Activated T-cell treated with anti-CD3 and anti-CD28 coated beads for 4 hours (primary cell): ENCODE data around the gene SRCAP.

Experiments
- DNase-seq: peaks from one replicate; pipeline ENCODE4 v3.0.0-alpha.2; 2020

The SRCAP gene

DNA sequence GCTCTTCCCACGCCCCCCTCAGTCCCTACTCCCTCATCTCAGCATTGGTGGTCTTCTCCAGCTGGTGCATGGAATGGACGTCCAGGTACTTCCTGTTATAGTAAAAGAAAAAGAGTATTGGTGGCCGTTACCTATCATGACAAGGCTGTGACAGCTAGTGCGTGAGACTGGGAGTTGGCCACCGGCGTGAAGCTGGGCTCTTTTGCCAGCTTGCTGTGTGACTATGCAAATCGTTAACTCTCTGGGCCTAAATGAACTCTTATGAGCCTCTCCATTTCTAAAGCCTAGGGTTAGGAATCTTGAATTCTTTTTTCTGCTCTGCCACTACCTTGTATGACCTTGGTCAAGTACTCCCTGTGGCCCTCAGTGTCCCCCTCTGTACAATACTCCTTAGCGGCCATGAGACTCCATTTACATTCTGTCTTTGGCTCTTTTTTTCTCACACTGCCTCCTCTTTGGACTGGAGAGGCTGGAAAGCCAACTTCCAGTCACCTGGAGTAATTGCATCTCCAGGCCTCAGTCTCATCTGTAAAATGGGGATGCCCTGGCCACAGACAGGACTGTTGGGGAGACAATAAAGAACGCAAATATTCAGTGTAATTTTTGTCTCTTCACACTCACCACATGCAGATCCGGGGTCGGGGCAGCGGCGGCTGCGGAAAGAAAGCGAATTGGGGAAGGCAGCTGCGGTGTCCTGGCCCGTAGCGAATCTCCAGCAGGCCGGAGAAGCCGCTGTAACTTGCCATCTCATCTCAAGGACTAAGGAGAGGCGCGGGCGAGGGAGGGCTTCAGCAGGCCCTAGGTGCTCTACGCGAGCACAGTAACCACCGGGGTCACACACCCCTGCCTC lies 61.8 kb downstream of the SRCAP start:
- DNase-seq: no peak

DNA sequence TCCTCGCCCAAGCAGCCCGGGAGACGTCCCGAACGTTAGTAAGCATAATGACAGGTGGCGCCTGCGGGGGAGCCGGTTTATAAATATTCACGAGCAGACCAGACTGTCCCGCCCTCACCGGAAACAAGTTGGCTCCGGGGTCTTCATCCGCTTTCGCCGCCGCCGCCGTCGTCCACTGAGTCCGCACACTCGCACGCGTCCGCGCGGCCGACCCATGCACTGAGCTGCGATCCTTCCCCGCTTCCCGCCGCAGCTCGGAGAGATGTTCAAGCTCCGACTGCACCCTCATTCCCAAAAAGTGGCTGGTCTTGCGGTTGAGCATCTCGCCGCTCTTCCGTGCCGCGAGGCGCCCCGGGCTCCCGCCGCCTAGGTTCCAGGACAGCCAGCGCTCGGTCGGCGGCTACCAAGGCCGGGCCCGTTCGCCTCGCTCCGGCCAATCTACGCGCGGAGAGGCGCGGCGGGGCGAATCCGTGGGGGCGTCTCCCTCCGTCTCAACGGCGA lies 62.5 kb downstream of the SRCAP start:
- peak; percentile 31 for DNase-seq

DNA sequence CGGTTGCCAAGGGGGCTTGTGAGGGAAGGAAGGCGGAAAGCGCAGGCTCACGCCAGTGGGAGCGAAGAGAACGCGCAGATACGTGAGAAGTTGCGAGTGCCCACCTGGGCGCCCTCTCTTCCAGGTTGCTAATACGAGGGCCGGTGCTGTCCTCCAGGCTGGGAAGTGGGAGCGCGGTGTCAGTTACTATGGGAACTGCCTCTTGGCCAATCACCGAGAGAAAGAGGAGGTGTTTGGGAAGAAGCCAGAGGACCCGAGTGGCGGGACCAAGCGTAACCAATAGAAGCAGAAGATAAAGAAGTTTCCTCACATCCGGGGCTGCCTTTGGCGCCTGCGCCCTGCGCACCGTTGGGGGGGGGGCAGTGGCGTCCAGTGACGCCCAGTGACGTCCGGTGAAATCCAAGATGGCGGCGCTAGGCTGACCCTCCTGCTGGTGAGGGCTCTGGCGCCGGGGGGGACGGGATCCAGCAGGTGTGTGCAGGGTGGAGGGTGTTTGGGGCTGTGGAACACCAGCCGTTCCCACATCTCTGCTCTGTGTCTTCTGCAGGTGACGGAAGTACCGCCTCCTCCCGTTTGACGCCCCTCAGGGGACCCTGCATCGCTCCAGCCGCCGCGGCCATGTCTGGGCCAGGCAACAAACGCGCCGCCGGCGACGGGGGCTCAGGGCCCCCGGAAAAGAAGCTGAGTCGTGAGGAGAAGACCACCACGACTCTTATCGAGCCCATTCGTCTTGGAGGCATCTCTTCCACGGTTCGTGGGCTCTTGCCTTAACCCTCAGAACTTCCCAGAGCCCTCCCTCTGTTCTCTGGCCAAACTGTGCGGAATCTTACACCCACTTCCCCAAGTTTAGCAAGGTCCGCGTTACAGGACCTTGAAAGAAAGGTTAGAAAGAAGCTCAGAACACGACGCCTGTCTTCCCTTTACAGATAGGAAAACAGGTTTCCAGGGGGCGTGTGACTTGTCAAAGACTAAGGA lies 63.2 kb downstream of the SRCAP start, which contains the start of the genes CFAP119 and RNF40:
Gene CFAP119 (minus strand): TSS at position 135 of the 975 bp plus-strand sequence. CDS start 314 bp downstream, outside the sequence.
Gene RNF40 (plus strand): TSS at position 395 of the 975 bp plus-strand sequence. CDS start 224 bp downstream, at position 619.
- DNase-seq: peak; percentile 76

DNA sequence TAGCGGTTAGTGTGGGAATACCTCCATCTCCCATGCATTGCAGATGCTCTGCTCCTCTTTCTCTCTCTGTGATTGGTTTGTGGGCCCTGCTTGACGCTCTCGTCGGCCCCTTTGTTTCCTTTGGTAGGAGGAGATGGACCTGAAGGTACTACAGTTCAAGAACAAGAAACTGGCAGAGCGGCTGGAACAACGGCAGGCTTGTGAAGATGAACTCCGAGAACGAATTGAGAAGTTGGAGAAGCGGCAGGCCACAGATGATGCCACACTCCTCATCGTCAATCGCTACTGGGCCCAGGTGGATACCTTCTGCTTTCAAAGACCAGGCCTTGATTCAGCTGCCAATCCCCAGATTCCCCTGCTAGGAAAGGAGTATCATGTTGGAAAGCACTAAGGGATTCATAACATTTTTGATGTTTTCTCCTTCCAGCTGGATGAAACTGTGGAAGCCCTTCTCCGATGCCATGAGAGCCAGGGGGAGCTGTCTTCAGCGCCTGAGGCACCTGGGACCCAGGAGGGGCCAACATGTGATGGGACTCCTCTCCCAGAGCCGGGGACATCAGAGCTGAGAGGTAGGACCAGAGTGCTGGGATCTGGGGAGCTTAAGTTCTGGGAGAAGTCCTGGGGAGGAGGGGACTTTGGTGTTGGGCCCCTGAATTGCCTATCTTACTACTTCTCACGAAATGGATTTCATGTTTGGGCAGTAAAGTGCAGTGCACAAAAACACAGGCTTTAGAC lies 64.2 kb downstream of the SRCAP start:
- DNase-seq: no peak

DNA sequence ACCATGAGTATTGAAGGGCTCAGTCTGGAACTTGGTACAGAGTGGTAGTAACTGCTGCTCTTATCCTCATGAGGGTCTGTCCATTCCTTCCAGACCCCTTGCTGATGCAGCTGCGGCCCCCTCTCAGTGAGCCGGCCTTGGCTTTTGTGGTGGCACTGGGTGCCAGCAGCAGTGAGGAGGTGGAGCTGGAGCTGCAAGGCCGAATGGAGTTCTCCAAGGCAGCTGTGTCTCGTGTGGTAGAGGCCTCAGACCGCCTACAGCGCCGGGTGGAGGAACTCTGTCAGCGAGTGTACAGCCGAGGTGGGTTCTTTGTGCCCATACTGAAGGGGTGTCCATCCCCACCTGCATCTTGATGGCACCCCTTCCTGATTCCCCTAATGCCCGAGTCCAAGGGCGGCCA lies 65.1 kb downstream of the SRCAP start:
- DNase-seq: no peak

DNA sequence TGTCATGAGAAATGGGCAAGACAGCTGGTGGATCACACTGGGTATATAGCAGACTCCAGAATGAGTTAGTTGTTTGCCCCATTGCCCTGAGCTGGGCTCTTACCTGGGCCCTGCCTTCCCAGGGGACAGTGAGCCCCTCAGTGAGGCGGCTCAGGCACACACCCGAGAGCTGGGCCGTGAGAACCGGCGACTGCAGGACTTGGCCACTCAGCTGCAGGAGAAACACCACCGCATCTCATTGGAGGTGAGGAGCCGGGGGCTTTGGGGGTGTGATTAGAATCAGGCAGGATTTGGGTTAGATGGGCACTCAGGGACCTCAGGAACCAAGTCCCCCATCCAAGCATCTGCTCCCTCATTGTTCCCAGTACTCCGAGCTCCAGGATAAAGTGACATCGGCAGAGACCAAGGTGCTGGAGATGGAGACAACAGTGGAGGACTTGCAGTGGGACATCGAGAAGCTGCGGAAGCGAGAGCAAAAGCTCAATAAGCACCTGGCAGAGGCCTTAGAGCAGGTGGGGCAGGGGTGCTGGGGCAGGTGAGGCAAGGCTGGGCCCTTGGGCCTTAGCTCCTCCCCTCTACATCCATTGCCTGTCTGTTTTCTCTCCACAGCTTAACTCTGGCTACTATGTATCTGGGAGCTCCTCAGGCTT lies 66.0 kb downstream of the SRCAP start:
- DNase-seq: no peak

DNA sequence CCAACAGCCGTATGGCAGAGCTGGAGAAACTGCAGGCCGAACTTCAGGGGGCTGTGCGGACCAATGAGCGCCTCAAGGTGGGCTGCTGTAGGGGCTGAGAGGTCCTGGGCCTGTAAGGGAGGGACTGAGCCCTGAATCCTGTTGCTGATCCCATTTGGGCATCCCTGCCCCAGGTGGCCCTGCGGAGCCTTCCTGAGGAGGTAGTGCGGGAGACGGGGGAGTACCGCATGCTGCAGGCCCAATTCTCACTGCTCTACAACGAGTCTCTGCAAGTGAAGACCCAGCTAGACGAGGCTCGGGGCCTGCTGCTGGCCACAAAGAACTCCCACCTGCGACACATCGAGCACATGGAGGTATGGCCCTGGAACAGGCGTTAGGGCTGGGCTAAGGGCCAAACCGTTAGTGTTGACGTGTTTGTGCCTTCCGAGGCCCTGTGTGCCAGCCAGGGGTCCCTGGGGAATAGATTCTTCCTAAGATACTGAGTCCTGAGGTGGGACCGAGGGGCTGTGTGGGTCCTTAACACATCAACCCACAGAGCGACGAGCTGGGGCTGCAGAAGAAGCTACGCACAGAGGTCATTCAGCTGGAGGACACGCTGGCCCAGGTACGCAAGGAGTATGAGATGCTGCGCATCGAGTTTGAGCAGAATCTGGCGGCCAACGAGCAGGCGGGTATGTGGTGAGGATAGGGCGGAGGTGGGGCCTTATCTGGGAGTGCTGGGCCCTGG lies 67.4 kb downstream of the SRCAP start:
- no peak for DNase-seq

DNA sequence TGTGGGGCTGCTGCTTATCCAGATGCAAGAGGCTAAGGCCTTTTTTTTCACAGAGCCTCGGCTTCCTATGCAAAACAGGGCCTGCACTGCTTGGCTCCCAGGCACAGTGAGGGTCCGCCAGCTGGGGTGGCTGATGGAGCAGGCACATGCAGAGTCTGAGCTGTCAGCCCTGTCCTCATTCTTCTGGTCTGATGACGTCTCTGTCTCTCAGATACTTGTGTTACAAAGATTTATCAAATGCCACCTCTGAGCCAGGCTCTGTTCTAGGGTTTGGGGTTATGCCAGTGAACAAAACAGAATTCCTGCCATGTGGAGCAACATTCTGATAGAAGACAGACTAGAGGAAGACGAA lies 67.9 kb downstream of the SRCAP start:
- no peak for DNase-seq

DNA sequence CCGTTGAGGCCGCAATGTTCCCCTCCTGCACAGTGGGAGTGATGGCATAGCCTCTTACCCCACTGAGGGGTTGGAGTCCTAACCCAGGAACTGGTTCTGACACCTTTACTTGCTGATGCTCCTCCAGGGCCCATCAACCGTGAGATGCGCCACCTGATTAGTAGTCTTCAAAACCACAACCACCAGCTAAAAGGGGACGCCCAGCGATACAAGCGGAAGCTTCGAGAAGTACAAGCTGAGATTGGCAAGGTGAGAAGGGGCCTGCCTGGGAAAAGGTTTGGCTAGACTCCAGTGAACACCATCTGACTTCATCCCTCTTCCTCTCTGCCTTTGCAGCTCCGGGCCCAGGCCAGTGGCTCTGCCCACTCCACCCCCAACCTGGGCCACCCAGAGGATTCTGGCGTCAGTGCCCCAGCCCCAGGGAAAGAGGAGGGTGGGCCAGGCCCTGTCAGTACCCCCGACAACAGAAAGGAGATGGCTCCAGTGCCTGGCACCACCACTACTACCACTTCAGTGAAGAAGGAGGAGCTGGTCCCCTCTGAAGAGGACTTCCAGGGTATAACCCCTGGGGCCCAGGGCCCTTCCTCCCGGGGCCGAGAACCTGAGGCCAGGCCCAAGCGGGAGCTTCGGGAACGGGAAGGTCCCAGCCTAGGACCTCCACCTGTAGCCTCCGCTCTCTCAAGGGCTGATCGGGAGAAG lies 68.9 kb downstream of the SRCAP start:
- DNase-seq: no peak

DNA sequence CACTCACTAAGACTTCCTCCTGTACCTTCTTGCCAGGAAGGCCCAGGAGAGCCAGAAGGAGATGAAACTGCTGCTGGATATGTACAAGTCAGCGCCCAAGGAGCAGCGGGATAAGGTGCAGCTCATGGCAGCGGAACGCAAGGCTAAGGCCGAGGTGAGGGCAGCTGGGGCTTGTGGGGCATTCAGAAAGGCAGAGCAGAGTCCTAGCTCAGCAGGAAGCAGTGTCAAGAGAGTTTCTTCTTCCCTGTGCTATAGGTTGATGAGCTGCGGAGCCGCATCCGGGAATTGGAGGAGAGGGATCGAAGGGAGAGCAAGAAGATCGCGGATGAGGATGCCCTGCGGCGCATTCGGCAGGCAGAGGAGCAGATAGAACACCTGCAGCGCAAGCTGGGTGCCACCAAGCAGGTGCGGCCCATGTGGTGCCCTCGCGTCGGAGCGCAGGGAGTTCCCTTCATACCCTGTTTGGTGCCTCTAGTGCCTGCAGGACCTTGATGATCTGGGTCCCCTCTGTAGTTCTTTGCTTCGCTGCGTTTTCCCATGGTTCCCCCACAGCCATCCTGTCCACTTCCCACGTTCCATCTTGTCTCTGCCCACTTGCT lies 69.7 kb downstream of the SRCAP start:
- DNase-seq: no peak

DNA sequence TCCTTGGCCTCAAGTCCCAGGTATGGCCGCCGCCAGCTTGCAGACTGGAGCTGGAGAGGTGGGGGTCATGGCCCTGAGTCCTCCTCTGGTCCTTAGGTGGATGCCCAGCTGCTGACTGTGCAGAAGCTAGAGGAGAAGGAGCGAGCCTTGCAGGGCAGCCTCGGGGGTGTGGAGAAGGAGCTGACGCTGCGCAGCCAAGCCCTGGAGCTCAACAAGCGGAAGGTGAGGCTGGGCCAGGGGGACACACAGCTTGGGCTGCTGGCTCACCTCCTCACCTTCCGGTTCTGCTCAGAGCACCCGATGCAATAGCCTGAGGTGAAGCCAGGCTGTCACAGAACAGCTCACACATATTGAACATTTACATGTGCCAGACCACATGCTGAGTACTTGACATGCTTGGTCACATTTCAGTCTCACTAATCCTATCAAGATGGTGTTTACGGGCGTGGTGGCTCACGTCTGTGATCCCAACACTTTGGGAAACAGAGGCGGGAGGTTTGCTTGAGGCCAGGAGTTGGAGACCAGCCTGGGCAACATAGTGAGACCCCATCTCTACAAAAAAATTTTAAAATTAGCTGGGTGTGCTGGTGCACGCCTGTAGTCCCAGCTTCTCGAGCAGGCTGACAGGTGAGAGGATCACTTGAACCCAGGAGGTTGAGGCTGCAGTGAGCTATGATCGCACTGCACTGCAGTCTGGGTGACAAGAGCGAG lies 70.6 kb downstream of the SRCAP start:
- no peak for DNase-seq

DNA sequence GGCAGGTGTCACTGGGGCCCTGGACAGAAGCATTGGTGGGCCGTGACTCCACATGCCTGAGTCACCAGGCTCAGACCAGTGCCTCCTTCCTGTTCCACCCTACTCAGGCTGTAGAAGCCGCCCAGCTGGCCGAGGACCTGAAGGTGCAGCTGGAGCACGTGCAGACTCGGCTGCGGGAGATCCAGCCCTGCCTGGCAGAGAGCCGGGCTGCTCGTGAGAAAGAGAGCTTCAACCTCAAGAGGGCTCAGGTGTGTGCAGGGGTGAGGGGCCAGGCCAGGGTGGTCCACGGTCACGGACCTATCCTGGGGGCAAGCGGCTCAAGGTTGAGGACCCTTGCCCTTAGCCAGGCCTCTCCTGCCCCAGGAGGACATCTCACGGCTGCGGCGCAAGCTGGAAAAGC lies 72.8 kb downstream of the SRCAP start:
- DNase-seq: no peak

DNA sequence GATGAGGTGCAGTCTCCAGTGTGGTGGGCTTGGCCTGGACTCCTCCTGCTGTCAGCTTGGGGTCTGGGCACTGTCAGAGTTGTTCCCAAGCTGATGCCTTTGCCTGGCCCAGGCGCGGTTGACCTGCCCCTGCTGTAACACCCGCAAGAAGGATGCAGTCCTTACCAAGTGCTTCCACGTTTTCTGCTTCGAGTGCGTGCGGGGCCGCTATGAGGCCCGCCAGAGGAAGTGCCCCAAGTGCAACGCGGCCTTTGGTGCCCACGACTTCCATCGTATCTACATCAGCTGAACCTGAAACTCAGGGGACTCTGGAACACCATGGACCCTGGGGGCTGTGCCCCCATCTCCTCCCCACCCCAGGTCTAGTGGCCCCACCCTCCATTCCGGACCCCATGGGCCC lies 74.9 kb downstream of the SRCAP start:
- DNase-seq: no peak

DNA sequence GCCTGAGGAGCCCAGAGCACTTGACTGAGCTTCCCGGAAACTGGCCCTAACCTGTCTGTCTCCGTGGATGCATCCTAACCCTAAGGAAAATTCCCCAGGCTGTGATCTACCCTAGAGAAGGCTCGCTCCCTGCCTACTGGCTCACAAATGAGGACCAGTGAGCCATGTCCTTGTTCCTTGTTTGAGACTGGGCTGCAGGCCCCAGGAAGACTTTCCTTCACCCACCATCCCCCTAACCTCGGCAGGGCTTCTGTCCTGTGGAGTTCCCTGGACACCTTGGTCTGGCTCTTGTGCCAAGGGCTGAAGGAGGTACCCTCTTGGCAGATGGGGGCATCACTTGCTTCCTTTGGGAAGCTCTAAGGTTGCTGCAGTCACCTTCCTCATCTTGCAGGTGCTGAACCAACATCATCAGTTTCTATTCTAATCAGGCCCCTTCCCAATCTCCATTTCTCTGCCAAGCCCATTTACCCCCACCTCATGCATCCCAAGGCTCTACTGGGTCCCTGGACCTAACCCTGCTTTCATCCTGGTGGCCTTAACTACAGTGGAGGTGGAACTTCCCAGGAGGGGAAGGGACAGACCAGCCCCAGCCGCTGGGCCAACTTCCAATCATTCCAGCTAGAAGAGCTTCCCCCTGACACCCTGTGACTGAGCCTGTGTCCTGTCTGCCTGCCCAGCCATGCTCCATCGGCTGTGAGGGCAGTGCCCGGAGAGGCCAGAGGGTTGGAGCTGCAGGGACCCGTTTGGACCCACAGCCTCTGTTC lies 75.6 kb downstream of the SRCAP start:
- no peak for DNase-seq

DNA sequence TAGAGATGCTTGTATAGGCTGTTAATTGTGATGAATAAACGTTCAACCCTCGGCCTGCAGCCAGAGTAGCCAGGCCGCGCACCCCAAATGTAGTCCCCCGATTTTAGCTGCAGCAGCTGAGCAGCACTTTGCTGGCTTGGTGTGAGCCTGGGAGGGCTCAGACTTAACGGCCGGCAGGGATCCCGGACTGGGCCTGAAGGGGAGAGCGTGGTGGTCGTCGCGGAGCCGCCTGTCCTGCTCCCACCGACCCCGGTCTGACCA lies 76.1 kb downstream of the SRCAP start:
- no peak for DNase-seq

DNA sequence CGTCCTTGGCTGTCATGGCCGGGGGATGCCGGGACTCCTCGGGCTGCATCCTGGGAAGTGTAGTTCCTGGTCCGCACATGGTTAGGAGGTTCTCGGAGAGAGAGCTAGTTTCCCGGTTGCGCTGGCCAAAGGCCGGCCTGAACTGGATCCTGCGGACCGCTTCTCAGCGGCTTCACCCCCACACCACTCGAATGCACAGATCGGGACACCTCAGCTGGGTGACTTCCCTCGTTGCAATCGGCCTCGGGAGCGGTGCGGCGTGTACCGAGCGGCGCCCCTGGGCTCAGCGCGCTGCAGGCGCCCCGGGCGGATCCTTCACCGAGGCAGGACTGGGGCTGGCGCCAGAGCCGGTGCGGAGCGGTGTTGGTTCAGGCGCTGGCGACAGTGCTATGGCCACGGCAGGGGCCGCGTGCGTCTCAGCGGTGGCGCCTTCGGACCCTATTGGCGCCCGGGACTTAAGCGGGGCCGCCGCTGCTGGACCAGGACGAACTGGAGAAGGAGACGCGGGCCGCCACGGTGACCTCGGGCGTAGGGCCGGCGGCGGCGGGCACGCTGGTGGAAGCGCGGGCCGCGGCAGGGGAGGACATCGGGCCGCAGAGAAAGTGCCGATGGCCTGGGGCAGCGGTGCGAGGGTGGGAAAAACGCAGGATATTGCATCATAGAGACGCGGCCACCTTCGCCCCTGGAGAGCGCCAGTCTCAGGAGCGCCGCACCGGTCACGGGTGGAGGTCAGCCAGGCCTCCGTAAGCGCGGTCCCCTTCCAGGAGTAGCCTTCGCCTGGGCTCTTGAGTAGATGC lies 76.6 kb downstream of the SRCAP start:
- DNase-seq: peak; percentile 35

DNA sequence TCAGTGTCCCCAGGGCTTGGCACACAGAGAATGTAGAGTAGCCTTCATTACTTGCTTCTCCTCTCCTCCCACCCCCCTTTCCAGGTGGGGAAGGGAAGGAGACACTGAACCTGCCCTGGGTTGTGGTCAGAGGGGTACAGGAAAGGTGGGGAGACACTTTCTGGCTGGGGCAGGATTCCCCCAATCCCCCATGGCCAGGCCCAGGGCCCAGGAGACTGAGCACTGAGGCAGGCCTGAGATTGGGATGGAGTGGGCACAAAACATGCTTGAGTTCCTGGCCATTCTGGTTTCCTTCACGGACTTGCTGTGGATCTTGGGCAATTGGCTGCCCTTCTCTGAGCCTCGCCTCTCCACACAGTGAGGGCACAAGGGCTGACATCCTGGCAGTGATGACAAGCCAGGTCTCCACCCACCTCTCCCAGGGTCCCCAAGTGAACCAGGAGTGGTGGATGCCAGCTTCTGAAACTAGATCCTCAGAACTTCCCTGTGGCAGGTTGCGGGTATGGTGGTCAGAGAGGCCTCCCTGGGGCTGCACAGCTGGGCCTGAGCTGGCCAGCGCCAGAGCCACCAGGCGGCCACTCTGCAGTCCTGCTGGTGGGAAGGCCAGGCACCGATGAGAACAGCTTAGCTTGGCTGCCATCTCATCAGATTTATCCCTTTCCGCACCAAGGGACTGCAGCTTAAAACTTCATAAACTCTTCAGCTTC lies 78.8 kb downstream of the SRCAP start:
- DNase-seq: no peak
